ENCODE measurements around the gene SIGLEC14. TPM values are rescaled to one million over a fixed set of nuclear protein-coding genes. Genes with fewer than 3 reads are reported as not detected.

Gene SIGLEC14
- polyA plus RNA-seq, 2 of the 4 experiments (the other 2 are of a cell fraction): 0.03 TPM; not detected in 1

DNA sequence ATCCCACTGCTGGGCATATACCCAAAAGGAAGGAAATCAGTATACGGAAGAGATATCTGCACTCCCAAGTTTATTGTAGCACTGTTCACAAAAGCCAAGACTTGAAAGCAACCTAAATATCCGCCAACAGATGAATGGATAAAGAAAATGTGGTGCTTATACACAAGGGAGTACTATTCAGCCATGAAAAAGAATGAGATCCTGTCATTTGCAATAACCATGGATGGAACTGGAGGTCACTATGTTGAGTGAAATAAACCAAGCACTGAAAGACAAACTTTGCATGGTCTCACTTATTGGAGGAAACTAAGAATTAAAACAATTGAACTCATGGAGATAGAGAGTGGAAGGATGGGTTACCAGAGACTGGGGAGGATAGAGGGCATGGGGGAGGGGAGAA, 6.5 kb upstream of the SIGLEC14 start:
- ChIA-PET POLR2A (no interaction called here), CTCF (interaction anchor here (1.4 kb wide), 1 partner anchor 315 kb away, joined by 5 read pairs; no protein-coding TSS in a partner anchor)
- no peaks in the 10 kb centered on the region for H3K4me1 ChIP-seq
- no peak overlapping the region for H3K27ac ChIP-seq
- H3K4me2 ChIP-seq: no peak overlapping the region
- H3K4me3 ChIP-seq: no peak overlapping the region
- DNase-seq (ENCODE audit: low read depth in 1 of 2, low spot score in 1 of 2): no peak
- TF ChIP-seq FOSL2 (IDR thresholded peaks at IDR 0.05) (no peak), FOSL2 (CRISPR knock-in tag; IDR thresholded peaks at IDR 0.05) (no peak), GATA3 (IDR thresholded peaks at IDR 0.05; ENCODE audit: borderline replicate concordance) (no peak), MAX (IDR thresholded peaks at IDR 0.05) (no peak), FOXS1 (CRISPR knock-in tag; IDR thresholded peaks at IDR 0.05) (no peak), HMGXB4 (CRISPR knock-in tag; IDR thresholded peaks at IDR 0.05; ENCODE audit: borderline replicate concordance) (no peak), MAFK (IDR thresholded peaks at IDR 0.05; ENCODE audit: partially characterized antibody) (no peak), MAZ (IDR thresholded peaks at IDR 0.05; ENCODE audit: borderline replicate concordance, low read depth, low read length) (no peak), ZNF302 (CRISPR knock-in tag; IDR thresholded peaks at IDR 0.05) (no peak), CHD2 (IDR thresholded peaks at IDR 0.05; ENCODE audit: low read length, partially characterized antibody) (no peak), NR3C1 (IDR thresholded peaks at IDR 0.05) (no peak), NPAS2 (CRISPR knock-in tag; IDR thresholded peaks at IDR 0.05; ENCODE audit: borderline replicate concordance) (no peak), ZSCAN20 (CRISPR knock-in tag; IDR thresholded peaks at IDR 0.05) (no peak), RFX5 (IDR thresholded peaks at IDR 0.05) (no peak), HDAC2 (IDR thresholded peaks at IDR 0.05) (no peak), JUNB (IDR thresholded peaks at IDR 0.05) (no peak), RNF2 (IDR thresholded peaks at IDR 0.05; ENCODE audit: borderline replicate concordance, low read depth) (no peak), MYC (IDR thresholded peaks at IDR 0.05; ENCODE audit: borderline replicate concordance, low read length) (no peak)
- TF ChIP-seq, protein P1, sequence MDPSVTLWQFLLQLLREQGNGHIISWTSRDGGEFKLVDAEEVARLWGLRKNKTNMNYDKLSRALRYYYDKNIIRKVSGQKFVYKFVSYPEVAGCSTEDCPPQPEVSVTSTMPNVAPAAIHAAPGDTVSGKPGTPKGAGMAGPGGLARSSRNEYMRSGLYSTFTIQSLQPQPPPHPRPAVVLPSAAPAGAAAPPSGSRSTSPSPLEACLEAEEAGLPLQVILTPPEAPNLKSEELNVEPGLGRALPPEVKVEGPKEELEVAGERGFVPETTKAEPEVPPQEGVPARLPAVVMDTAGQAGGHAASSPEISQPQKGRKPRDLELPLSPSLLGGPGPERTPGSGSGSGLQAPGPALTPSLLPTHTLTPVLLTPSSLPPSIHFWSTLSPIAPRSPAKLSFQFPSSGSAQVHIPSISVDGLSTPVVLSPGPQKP (IDR thresholded peaks at IDR 0.05; ENCODE audit: low read depth, low read length): no peak
- H3K9me3 ChIP-seq: peaks cover 13% of the 10 kb centered on the region
- FAIRE-seq: no peak
- WGBS (ENCODE audit: missing lambda C conversion rate): 2% methylated on average over 2 of the region's 2 CpGs
- no peak for ATAC-seq

GRCh38 chr19:51652266-51652665, 5.6 kb upstream of the SIGLEC14 start:
- ATAC-seq (no peak), DNase-seq (ENCODE audit: low read depth in 1 of 2, low spot score in 1 of 2) (no peak), FAIRE-seq (no peak)
- Histone ChIP-seq H3K4me1 (no peaks in the 10 kb centered on the region), H3K4me2 (no peak overlapping the region), H3K4me3 (no peak overlapping the region), H3K9me3 (peaks cover 13% of the 10 kb centered on the region), H3K27ac (no peak overlapping the region)
- WGBS (ENCODE audit: missing lambda C conversion rate): 42% methylated on average over 4 of the region's 4 CpGs
- TF ChIP-seq KDM5A (IDR thresholded peaks at IDR 0.05) (no peak), JUNB (IDR thresholded peaks at IDR 0.05) (no peak), RNF2 (IDR thresholded peaks at IDR 0.05; ENCODE audit: borderline replicate concordance, low read depth) (no peak), CBX8 (IDR thresholded peaks at IDR 0.05) (no peak), FOSL2 (IDR thresholded peaks at IDR 0.05) (no peak), FOSL2 (CRISPR knock-in tag; IDR thresholded peaks at IDR 0.05) (no peak), MAX (IDR thresholded peaks at IDR 0.05) (no peak), PHF8 (IDR thresholded peaks at IDR 0.05; ENCODE audit: borderline replicate concordance, low read depth) (no peak), CHD2 (IDR thresholded peaks at IDR 0.05; ENCODE audit: low read length, partially characterized antibody) (no peak), ZNF302 (CRISPR knock-in tag; IDR thresholded peaks at IDR 0.05) (no peak), TP53 (CRISPR knock-in tag; IDR thresholded peaks at IDR 0.05) (no peak), RFX5 (IDR thresholded peaks at IDR 0.05) (no peak), HES2 (IDR thresholded peaks at IDR 0.05) (no peak), KDM1A (IDR thresholded peaks at IDR 0.05; ENCODE audit: low read depth) (no peak), HDAC2 (IDR thresholded peaks at IDR 0.05) (no peak), MAZ (IDR thresholded peaks at IDR 0.05; ENCODE audit: borderline replicate concordance, low read depth, low read length) (no peak)
- ChIA-PET CTCF (interaction anchor here (0.7 to 1.4 kb wide), 4 partner anchors 9 to 231 kb away, joined by 3 to 6 read pairs (median 4); no protein-coding TSS in a partner anchor), POLR2A (no interaction called here)
